ENCODE results near the gene MGAT4B. TPM values are rescaled to one million over a fixed set of nuclear protein-coding genes. Genes with fewer than 3 reads are reported as not detected.

The MGAT4B gene
- total RNA-seq, 1 donor from 2014 or later: 131 TPM

- DNase-seq (ENCODE audit: low spot score in 2 of 2, unreplicated experiment in 2 of 2): no peak
- Mint-ChIP-seq H3K4me3 (no peak overlapping the region), H3K27ac (no peak overlapping the region), H3K36me3 (peaks cover 4% of the 10 kb centered on the region), H3K4me1 (no peaks in the 10 kb centered on the region), H3K27me3 (ENCODE audit: low read depth) (no peaks in the 10 kb centered on the region), H3K9me3 (no peaks in the 10 kb centered on the region)
- TF ChIP-seq CTCF (IDR thresholded peaks at IDR 0.05; ENCODE audit: unreplicated experiment): no peak
Measured at GRCh38 chr5:179786861-179787260, 19.8 kb downstream of the MGAT4B start.

- Mint-ChIP-seq H3K4me1 (no peaks in the 10 kb centered on the region), H3K36me3 (peaks cover 21% of the 10 kb centered on the region), H3K27me3 (ENCODE audit: low read depth) (no peaks in the 10 kb centered on the region), H3K9me3 (no peaks in the 10 kb centered on the region), H3K27ac (no peak overlapping the region), H3K4me3 (no peak overlapping the region)
- no peak for TF ChIP-seq CTCF (IDR thresholded peaks at IDR 0.05; ENCODE audit: unreplicated experiment)
- no peak for DNase-seq (ENCODE audit: low spot score in 2 of 2, unreplicated experiment in 2 of 2)
Measured at GRCh38 chr5:179783128-179783527, 23.5 kb downstream of the MGAT4B start.

GRCh38 chr5:179781846-179782245 lies 24.8 kb downstream of the MGAT4B start:
- no peaks in the 10 kb centered on the region for H3K4me1 Mint-ChIP-seq
- H3K27ac Mint-ChIP-seq: no peak overlapping the region
- no peak for DNase-seq (ENCODE audit: low spot score in 2 of 2, unreplicated experiment in 2 of 2)
- no peak overlapping the region for H3K4me3 Mint-ChIP-seq
- no peak for TF ChIP-seq CTCF (IDR thresholded peaks at IDR 0.05; ENCODE audit: unreplicated experiment)
- no peaks in the 10 kb centered on the region for H3K27me3 Mint-ChIP-seq (ENCODE audit: low read depth)
- H3K36me3 Mint-ChIP-seq: peaks cover 23% of the 10 kb centered on the region
- H3K9me3 Mint-ChIP-seq: no peaks in the 10 kb centered on the region

GRCh38 chr5:179780362-179780761 lies 26.3 kb downstream of the MGAT4B start:
- Mint-ChIP-seq H3K4me1 (no peaks in the 10 kb centered on the region), H3K4me3 (no peak overlapping the region), H3K27me3 (ENCODE audit: low read depth) (no peaks in the 10 kb centered on the region), H3K36me3 (peaks cover 27% of the 10 kb centered on the region), H3K27ac (no peak overlapping the region), H3K9me3 (no peaks in the 10 kb centered on the region)
- TF ChIP-seq CTCF (IDR thresholded peaks at IDR 0.05; ENCODE audit: unreplicated experiment): no peak
- no peak for DNase-seq (ENCODE audit: low spot score in 2 of 2, unreplicated experiment in 2 of 2)

GRCh38 chr5:179779826-179780225 lies 26.8 kb downstream of the MGAT4B start:
- no peak for DNase-seq (ENCODE audit: low spot score in 2 of 2, unreplicated experiment in 2 of 2)
- Mint-ChIP-seq H3K4me3 (no peak overlapping the region), H3K27me3 (ENCODE audit: low read depth) (no peaks in the 10 kb centered on the region), H3K36me3 (peaks cover 27% of the 10 kb centered on the region), H3K4me1 (no peaks in the 10 kb centered on the region), H3K9me3 (no peaks in the 10 kb centered on the region), H3K27ac (no peak overlapping the region)
- TF ChIP-seq CTCF (IDR thresholded peaks at IDR 0.05; ENCODE audit: unreplicated experiment): no peak

GRCh38 chr5:179778591-179778990 lies 28.1 kb downstream of the MGAT4B start:
- Mint-ChIP-seq H3K4me1 (no peaks in the 10 kb centered on the region), H3K27me3 (ENCODE audit: low read depth) (no peaks in the 10 kb centered on the region), H3K4me3 (no peak overlapping the region), H3K9me3 (no peaks in the 10 kb centered on the region), H3K27ac (no peak overlapping the region), H3K36me3 (peaks cover 31% of the 10 kb centered on the region)
- no peak for DNase-seq (ENCODE audit: low spot score in 2 of 2, unreplicated experiment in 2 of 2)
- no peak for TF ChIP-seq CTCF (IDR thresholded peaks at IDR 0.05; ENCODE audit: unreplicated experiment)

All from mesothelial cell of epicardium (in vitro differentiated cells).